Astrocyte of the hippocampus (primary cell): Measurements from ENCODE around the gene RBBP9.
"Not testable (repeated sequence)": the region's sequence is repeated elsewhere in the genome, so short reads cannot be mapped to it uniquely, and the experiment has no call there.

Source experiments
- DNase-seq: peaks from one replicate; pipeline ENCODE4 v3.0.0; 2011; ENCODE audit warnings: low read depth, low spot score

Gene RBBP9

DNA sequence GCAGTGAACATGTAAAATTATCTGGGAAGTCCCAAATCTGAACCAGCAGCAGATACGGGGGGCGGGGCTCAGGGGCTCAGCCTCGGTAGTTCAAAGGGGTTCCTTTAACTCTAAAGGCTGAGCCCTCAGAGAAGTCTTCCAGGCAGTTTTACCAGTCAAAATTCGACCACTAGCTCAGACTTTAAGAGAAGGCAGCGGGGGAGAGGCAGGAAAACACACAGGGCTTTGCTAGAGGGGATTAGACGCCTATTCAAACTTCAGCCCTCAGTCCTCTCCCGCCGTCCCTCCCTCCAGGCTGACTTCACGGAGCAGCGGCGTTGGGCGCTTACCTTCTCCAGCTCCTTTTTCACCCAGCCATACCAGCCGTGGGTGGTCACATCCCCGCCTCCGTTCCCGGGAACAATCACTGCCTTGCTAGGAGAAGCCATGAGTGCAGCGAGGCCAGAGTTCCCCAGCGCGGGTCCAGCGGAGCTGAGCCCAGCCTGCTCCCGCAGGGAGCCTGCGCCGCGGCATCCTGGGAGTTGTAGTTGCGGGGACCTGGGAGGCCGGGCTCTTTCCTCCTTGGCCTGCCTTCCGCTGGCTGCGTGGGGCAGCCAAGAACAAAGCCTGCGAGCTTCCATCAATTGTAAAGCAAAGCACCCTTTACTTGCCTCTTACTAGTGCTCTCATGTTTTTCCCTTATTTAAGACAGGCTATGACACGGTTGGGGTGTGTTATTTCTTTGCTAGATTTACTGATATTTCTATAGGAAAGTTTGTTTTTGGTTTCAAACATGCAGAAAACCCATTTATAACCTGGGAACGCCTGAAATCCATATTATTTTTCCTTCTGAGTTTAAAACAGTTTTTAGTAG lies at the start of gene RBBP9:
Gene RBBP9, minus strand, starts transcription at position 486 of the 853 bp plus-strand sequence. Its CDS starts 58 bp downstream, at position 428.
- peak; percentile 93 for DNase-seq

DNA sequence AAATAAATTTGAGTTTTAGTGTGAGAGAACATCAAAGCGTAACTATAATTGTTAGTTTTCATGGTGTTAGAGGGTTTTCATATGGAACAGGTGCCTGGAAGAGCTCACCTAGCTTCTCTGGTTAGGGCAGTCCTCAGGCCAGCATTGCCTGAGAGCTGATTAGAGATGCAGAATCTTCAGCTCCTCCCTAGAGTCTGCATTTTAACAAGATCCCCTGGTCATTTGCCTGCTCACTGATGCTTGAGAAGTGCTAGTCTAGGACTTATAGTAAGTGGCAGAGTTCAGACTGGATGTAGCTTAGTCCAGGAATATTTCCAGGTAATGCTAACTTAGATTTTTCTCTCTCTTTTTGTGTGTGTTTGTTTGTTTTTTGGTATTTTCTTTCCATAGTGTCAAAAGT lies 48.5 kb upstream of the RBBP9 start:
- DNase-seq, result no peak

DNA sequence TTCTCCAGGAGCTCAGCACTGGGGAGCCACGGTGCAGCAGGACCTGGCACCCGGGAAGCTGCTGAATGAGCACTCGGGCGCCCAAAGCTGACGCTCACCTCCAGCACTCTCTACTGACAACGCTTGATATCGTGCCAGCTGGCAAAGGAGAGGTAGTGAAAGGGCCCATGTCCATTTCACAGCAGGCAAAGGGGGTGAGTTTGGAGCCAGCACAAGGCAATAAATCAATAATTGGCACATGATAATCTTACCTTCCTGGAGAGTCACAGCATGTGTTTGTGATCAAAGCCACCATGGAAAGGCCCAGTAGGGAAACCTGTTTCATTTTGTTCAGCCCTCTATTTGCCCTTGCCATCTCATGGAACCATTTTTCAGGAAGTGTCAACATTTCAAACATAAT lies 46.9 kb upstream of the RBBP9 start:
- DNase-seq, result no peak

DNA sequence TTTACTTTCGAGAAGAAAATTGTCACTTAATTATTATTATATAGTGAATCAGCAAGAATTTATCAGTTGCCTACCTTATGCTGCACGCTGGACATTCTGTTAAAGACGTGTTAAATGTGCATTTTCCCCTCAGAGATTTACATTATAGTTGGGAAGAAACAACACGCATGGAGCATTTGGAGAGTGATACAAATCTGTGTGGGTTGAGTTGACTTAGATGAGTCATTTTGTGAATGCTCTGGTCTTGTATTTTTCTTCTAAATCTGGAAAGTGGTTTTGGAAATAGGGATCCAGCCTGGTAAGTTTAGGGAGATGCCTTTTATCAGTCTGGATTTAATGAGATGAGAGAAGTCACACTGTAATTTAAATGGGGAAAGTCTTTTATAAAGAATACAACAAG lies 46.2 kb upstream of the RBBP9 start:
- no peak for DNase-seq

DNA sequence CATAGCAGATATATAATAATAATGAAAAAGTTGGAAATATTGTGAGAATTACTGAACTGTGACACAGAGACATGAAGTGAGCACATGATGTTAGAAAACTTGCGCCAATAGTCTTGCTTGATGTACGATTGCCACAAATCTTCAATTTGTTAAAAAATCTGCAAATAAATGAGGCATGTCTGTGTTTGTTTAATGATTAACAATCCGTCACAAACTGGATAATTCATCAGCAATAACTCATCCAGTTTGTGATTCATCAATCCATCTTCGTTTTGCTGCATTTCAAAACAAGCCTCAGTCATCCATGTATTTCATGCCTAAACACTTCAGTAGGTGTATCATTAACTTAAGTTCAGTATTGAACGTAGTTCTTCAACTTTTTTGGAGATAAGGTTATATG lies 44.7 kb upstream of the RBBP9 start:
- DNase-seq, result no peak

DNA sequence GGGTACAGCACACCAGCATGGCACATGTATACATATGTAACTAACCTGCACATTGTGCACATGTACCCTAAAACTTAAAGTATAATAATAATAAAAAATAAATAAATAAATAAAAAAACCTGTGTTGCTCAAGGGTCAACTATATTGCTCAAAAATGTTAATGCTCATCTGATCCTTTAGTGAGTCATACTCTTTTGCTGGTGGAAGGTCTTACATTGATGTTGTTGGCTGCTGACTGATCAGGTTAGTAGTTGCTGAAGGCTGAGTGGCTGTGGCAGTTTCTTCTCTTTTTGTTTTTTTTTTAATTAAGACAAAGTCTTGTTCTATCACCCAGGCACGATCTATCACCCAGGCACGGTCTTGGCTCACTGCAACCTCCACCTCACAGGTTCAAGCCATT lies 40.6 kb upstream of the RBBP9 start:
- DNase-seq, result no peak

DNA sequence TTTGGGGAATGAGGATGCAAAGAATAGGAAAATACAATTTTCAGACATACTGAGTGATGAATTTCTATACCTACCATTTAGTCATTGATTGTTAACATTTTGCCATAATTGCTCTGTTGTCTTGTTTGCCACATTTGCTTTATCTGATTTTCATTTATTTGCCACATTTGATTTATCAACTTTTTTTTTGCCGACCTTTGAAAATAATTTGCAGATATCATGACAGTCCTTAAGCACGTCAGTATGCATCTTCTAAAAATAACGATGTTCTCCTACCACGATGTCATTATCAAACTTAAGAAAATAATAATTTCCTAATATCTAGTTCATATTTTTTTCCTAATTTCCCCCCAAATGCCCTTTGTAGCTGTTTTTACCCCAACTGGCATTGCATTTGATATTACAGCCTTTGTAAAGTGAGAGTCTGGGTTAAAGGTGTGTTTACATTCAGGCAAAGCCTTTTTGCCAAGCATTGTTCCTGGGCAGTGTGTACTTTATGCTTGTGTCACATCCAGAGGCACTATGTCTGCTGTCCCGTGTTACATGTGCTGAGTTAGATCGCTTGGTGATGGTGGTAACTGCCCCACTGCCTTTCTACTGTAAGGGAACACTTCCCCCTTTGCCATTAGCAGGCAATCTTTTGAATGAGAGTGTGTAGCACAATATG lies 37.1 kb upstream of the RBBP9 start:
- DNase-seq, result no peak

DNA sequence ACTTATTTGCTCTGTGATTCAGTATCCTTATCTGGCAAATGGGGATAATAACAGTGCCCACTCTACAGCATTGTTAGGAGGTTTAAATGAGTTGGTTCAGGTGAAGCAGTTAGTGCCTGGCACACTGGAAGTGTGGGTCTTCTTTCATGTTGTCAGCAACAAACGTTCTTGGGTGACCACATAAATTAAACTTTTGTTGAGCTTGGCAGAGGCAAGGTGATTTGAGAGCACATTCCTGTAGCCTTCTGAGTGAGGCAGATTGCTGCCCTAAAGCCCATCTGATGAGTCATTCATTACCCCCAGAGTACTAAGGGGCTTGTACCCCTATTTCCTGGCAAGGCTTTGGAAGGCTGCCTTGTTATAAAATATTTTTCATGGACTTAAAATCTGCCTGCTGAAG lies 36.5 kb upstream of the RBBP9 start:
- DNase-seq, result peak; percentile 84

DNA sequence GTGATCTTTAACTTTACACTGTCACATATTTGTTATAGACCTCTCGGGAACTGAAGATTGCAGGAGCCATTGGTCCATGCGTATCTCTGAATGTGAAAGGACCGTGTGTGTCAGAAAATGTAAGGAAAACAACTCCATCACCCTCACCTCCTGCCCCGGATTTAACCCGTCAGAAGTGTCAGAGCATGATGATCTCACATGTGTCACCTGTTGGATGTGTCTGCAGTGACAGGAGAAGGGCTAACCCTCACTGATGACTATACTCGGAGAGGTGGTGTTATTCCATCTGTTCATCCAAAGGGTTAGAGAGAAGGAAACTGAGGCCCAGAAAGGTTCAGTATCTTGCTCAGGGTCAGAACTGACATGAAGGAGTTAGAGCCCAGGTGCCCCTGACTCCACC lies 35.6 kb upstream of the RBBP9 start:
- no peak for DNase-seq

DNA sequence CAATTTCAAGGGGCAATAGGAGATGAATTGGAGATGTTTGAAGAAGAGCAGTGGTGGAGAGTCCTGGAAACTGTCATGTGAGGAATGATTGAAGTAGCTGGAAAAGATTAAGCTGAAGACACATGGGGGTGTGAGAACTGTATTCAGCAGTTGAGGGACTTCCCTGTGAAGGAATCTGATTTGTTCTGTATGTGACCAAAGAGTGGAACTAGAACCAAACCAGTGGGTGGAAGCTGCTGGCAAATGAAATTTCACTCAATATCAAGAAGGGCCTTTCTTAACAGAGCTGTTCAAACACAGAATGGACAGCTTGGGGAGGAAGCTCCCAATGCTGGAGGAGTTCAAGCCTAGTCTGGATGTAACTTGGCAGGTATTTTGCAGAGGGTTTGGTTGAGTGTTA lies 32.0 kb upstream of the RBBP9 start:
- no peak for DNase-seq

DNA sequence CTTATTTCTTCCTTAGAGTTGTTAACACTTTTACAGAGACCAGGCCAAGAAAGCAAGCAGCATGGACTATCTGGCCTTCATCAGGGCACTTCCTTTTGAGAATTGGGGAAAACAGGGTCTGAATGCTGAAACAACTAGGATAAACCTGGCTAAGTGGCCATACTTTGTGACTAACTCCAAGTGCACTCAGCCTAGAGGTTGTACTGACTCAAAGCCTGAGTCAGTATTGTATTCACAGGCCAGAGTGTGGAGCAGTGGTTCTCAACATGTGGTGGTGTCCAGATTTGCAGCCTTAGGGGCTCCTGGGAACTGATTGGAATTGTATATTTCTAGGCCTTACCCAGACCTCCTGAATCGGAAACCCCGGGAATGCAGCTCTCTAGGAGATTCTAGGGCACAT lies 30.8 kb upstream of the RBBP9 start:
- DNase-seq, result peak; percentile 21

DNA sequence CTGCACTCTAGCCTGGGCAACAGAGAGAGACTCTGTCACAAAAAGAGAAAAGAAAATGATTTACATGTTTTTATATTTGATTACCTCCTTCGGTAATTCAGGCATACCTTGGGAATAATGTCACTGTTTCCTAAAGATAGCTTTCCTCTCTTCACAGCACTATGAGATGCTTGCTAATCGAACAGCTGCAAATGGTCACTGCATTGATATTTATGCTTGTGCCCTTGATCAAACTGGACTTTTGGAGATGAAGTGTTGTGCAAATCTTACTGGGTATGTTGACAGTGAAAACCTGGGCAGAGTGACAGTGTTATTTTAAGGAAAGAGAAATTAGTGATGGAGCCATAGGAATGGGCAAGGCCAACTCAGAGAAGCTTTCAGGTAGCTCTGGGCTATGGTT lies 30.3 kb upstream of the RBBP9 start:
- DNase-seq, result no peak

DNA sequence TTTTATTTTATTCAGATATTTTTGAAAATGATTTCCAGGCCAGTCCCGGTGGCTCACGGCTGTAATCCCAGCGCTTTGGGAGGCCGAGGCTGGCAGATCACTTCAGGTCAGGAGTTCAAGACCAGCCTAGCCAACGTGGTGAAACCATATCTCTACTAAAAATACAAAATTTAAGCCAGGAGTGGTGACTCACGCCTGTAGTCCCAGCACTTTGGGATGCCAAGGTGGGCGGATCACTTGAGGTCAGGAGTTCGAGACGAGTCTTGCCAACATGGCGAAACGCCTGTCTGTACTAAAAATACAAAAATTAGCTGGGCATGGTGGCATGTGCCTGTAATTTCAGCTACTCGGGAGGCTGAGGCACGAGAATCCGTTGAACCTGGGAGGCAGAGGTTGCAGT lies 29.7 kb upstream of the RBBP9 start:
- not testable (repeated sequence) for DNase-seq

DNA sequence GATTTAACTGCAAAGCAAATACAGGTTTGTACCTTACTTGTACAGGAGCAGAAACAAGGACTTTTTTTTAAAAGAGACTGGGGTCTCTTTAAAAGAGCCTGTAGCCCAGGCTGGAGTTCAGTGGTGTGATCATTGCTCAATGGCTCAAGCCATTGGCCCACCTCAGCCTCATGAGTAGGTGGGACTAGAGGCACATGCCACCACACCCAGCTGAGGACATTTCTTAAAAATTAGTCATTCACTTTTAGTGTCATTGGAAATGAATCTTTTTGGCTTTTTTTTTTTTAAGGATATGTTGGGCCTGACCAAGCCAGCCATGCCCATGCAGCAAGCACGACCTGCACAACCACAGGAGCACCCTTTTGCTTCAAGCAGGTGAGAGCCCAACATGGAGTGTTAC lies 27.6 kb upstream of the RBBP9 start:
- DNase-seq, result no peak

DNA sequence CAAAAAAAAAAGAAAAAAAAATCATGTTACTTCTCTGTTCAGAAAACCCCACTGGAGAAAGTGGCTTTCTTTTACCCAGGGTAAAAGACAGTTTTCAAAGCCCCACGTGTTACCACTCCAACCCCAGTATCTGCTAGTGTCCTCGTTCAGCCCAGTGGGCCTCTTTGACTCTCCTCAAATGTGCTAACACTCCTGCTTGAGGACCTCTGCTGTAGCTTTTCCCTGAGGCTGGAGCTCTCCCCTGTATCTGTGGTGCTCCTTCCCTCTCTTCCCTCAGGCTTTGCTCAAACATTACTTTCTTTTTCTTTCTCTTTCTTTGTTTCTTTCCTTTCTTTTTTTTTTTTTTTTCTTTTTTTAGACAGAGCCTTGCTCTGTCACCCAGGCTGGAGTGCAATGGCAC lies 26.0 kb upstream of the RBBP9 start:
- no peak for DNase-seq

DNA sequence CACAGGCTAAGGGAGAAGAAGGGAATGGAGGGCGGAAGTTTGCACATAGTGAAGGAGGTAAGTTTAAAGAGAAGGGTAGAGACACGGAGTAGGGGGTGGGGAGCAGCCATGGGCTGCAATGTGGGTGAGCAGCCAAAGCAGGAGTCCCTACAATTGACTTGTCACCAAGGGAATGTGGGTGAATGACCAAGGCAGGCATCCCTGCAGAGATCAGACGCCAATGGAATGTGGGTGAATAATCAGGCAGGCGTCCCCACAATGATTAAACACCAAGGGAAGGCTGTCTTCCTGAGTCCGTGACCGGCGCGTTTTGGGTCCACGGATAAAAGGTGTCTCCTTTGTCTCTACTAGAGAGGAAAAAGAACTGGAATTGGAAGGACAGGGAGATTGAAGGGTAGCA lies 25.0 kb upstream of the RBBP9 start:
- peak; percentile 61 for DNase-seq

DNA sequence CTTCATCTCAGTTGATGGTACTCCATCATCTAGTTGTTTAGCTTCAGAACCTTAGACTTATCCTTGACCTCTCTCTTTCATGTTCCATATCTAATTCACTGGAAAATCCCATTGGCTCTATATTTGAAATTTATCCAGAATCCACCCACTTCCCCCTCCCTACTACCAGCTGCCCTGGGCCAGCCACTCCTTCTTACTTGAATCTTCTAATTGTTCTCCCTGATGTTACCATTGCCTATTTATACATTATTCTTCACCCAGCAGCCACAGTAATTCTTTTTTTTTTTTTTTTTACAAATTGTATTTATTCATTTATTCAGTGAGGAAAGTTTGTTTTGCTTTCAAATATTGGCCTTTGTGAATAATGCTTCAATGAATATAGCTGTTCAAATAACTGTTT lies 18.9 kb upstream of the RBBP9 start:
- DNase-seq, result no peak

DNA sequence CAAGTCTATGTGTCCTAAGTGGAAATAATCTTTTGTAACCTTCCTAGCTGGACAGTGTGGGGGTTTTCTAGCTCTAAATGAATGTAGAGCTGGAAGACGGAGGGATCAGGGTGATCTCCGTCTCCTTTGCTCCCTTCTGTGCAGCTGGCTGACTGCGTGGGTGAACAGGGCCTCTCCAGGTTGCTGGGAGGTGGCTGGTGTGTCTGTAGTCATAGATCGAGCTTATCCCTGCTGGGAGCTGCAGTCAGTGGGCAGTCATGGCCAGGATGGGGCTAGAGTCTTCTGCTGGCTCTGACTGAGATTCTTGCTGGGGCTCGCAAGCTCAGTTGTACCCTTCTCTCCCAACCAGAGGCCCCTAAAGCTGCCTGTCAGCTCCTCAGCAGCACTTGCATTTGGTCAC lies 17.1 kb upstream of the RBBP9 start:
- no peak for DNase-seq

DNA sequence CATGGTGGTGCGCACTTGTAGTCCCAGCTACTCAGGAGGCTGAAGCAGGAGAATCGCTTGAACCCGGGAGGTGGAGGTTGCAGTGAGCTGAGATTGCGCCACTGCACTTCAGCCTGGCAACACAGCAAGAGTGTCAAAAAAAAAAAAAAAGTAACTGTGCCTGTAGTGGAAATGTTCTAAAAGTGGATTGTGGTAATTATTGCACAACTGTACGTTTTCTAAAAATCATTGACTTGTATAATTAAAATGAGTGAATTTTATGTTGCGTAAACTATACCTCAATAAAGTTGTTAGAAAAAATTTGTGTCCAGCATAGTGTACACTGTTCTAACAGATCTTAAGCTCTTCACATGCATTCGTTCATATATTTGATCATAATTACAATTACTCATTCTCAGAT lies 16.2 kb upstream of the RBBP9 start:
- DNase-seq, result no peak

DNA sequence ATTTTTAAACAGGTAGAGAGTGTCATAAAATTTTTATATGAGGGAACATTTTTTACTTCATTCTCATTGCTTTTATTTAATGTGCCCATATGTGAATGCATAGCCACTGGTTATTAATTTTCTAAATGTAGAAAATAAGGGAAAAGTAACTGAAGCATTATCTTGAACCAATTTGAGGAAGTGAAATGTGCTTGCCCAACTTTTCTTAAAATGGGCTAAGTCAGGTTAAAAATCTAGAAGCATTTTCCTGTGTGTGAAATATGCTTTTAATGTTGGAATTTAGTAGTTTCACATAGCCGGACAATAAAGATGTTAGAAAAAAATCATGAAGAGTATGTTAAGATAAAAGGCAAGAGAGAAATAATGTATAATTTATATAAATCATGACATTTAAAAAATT lies 14.5 kb upstream of the RBBP9 start:
- DNase-seq, result no peak

DNA sequence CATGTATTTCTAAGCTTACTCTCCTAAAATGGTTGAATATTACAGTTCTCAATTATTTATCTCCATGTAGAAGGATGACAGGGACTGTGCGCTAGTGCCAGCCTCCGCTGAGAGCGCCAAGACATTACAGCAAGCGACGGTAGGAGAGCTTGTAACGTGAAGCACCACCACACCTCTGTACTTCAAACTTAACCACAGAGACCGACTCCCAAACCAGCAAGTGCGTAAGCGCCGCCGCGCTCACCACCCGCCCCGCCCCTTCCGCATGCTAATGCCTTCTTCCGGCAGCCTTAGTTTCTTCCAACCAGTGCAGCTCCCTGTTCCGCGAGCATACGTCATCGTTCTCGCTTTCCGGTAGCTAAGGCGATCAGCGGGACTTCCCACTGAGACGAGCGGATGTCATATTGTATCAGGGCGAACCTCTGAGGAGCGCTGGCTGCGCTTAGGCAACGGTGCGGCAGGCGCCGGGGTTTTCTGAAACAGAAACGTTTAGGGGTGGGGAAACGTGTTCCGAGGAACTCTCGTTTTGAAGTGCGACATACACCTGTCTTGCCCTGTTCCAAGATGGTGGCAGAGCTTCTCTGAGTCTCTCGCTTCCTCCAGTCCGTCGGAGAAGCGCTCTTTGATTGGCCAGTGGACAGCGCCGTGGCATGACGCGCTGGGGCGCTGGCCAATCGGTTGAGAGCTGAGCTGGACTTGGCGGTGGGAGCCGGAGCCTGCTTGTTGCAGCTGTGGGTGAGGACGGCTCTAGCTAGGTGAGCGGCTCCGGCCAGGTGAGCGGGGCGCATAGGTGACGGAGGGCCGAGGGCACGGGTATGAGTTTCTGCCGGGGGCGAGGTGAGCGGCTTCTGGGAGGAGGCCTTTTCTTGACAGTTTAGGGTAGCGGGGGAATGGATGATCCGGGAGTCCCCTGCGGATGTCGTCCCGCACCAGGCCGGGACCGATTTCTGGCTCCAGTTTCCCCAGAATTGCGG lies 10.5 kb upstream of the RBBP9 start, which contains the start of gene SEC23B:
Gene SEC23B, plus strand, starts transcription at position 723 of the 974 bp plus-strand sequence. CDS start 2,896 bp downstream, outside the sequence.
- DNase-seq, result peak; percentile 99

DNA sequence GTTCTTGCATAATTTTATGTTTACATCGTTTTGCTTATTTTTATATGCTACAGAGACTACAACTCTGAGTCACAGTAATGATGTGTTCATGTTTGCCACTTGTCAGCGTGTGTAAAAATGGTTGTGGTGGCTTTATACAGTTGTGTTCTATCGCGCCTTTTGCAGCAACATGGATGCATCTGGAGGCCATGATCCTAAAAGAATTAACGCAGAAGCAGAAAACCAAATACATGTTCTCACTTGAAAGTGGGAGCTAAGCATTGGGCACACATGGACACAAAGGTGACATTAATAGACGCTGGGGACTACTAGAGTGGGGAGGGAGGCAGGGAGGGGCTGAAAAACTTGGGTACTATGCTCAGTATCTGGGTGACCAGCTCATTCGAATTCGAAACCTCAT lies 9.7 kb upstream of the RBBP9 start:
- no peak for DNase-seq
